Activated CD4-positive, alpha-beta T cell treated with anti-CD3 and anti-CD28 coated beads, Interleukin-2, amount 10 ng/mL, durations not matched to agents 7 days and 5 days (primary cell): ENCODE data around the gene LFNG. TPM values are rescaled to one million over a fixed set of nuclear protein-coding genes. Genes with fewer than 3 reads are reported as not detected.

Source experiments
- CTCF ChIA-PET: fragments of 350-600 bp; sonication (Branson Sonifier 250); formaldehyde crosslinking; loops from one replicate; lab custom pipeline; 2021; ENCODE audit warnings: antibody characterized with exemption; lab: Charles Lee
- POLR2A ChIA-PET: fragments of 350-600 bp; sonication (Branson Sonifier 250); formaldehyde crosslinking; loops from one replicate; lab custom pipeline; 2021; ENCODE audit warnings: antibody characterized with exemption; lab: Charles Lee
- DNase-seq: peaks from one replicate; pipeline ENCODE4 v3.0.0-alpha.2; 2020
- H3K27ac Mint-ChIP-seq: one replicate; pipeline ENCODE4 v1.8.0; 2021; ENCODE audit warnings: mild to moderate bottlenecking, moderate library complexity, mixed read lengths
- H3K27me3 Mint-ChIP-seq: one replicate; pipeline ENCODE4 v1.8.0; 2021; ENCODE audit warnings: mixed read lengths
- H3K36me3 Mint-ChIP-seq: one replicate; pipeline ENCODE4 v1.8.0; 2021; ENCODE audit warnings: low read depth, mixed read lengths
- H3K4me1 Mint-ChIP-seq: one replicate; pipeline ENCODE4 v1.8.0; 2021; ENCODE audit warnings: mixed read lengths
- H3K4me3 Mint-ChIP-seq: one replicate; pipeline ENCODE4 v1.8.0; 2021; ENCODE audit warnings: mild to moderate bottlenecking, moderate library complexity, mixed read lengths
- H3K9me3 Mint-ChIP-seq: one replicate; pipeline ENCODE4 v1.8.0; 2021; ENCODE audit warnings: mixed read lengths
- total RNA-seq, 2 experiments: library from RNA; stranded (reverse); gene quantifications; one replicate each; pipeline ENCODE4 v1.2.3, GENCODE V29; 2021

LFNG gene
- total RNA-seq, 2 experiments from 2014 or later = 93.3 to 109 TPM

DNA sequence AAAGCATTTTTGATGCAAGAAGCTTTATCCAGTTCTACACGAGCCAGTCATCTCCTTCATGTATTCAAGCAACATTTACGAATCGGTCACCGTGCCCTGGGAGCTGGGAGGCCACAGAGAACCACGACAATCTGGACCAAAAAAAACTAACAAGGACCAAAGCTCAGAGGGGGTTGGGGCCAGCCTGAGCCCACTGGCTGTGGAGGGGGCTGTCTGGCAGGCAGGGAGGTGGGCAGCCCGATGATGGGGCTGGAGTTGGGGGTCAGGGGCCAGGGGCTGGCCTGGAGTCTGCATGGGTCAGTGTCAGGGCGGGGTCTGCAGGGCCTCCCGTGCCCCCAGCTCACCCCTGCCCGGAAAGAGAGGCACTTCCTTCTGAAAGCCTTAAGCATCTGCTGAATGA is 30.9 kb upstream of the LFNG start:
- ChIA-PET POLR2A (interaction anchor here (0.7 kb wide), 1 partner anchor 124 kb away, joined by 3 read pairs; no protein-coding TSS in a partner anchor), CTCF (interaction anchor here (1.0 to 2.0 kb wide), 3 partner anchors 10 to 20 kb away, joined by 4 read pairs; no protein-coding TSS in a partner anchor)
- Mint-ChIP-seq H3K4me3 (no peak overlapping the region), H3K27me3 (peaks cover 2% of the 10 kb centered on the region), H3K27ac (no peak overlapping the region), H3K36me3 (no peaks in the 10 kb centered on the region), H3K4me1 (no peaks in the 10 kb centered on the region), H3K9me3 (no peaks in the 10 kb centered on the region)
- no peak for DNase-seq

DNA sequence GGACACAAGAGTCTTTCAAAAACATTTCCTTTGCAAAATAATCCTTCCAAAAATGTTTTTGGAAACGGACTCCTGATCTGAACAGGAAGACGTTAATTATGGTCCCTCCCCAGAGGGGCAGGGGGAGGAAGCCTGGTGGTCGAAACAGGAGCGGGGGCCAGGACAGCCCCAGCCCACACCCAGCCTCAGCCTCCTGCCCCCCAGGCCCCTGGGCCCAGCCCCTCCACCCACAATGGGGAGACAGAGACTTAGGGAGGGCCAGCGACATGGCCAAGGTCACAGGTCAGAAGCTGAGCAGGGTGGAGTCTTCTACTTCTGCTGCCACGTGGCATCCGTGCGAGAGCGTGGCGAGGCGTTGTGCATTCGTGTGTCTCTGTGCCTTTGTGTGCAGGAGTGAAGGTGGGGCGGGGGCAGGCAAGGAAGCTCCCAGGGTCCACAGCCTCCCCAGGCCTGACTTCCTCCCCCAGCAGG is 29.4 kb upstream of the LFNG start:
- ChIA-PET POLR2A (no interaction called here), CTCF (no interaction called here)
- Mint-ChIP-seq H3K36me3 (no peaks in the 10 kb centered on the region), H3K27me3 (no peaks in the 10 kb centered on the region), H3K4me1 (no peaks in the 10 kb centered on the region), H3K4me3 (no peak overlapping the region), H3K27ac (no peak overlapping the region), H3K9me3 (no peaks in the 10 kb centered on the region)
- no peak for DNase-seq

DNA sequence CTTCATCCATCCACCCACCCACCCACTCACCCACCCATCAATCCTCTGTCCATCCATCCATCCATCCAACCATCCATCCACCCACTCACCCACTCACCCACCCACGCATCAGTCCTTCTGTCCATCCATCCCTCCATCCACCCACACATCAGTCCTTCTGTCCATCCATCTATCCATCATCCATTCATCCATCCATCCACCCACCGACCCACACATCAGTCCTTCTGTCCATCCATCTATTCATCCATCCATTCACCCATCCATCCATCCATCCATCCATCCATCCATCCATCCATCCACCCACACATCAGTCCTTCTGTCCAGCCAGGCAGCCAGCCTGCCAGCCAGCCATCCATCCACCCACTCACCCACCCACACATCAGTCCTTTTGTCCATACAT is 27.5 kb upstream of the LFNG start:
- CTCF ChIA-PET = interaction anchor here (1.1 kb wide), 1 partner anchor 12 kb away, joined by 3 read pairs; no protein-coding TSS in a partner anchor
- peaks cover 1% of the 10 kb centered on the region for H3K27me3 Mint-ChIP-seq
- no peak overlapping the region for H3K4me3 Mint-ChIP-seq
- H3K9me3 Mint-ChIP-seq = no peaks in the 10 kb centered on the region
- no peaks in the 10 kb centered on the region for H3K4me1 Mint-ChIP-seq
- no peak for DNase-seq
- no peaks in the 10 kb centered on the region for H3K36me3 Mint-ChIP-seq
- POLR2A ChIA-PET = no interaction called here
- H3K27ac Mint-ChIP-seq = no peak overlapping the region

DNA sequence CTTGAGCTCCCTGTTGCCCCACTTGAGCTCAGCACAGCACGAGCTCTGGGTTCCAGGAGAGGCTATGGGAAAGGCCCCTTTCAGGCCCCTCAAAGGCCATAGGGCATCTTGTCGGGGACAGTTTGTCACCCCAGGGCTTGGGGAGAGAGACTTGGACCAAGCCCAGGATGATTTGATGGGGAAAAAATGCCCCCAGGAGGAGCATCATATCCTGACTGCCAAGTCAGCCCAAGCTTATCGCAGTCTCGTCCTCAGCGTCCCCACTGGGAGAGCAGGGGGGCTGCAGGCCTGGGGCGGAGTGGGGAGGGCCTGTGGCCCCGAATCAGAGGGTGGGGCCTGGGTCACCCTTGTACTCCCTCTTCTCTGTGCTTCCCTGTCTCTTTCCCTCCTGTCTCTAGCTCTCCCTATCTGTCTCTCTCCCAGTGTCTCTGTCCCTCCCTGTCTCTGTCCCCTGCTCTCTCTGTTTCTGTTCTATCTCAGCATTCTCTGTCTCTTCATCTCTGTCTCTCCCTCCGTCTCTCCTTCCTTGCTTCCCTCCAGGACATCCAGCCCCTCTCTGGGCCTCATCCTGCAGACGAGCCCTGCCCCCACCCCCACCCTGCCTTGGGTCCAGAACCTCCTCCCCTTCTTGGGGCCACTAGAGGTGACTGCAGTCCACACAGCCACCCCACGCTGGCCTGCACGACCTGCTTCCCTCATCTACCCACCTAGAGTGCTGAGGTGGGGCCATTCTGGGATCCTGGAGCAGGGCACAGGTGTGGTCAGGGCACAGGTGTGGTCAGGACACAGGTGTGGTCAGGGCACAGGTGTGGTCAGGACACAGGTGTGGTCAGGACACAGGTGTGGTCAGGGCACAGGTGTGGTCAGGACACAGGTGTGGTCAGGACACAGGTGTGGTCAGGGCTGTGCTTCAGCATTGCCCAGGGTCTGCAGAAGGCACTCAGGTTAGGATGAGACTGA is 26.1 kb upstream of the LFNG start:
- Mint-ChIP-seq H3K27me3 (peaks cover 7% of the 10 kb centered on the region), H3K9me3 (no peaks in the 10 kb centered on the region), H3K36me3 (no peaks in the 10 kb centered on the region), H3K4me1 (no peaks in the 10 kb centered on the region), H3K27ac (no peak overlapping the region), H3K4me3 (no peak overlapping the region)
- DNase-seq = no peak
- POLR2A ChIA-PET = interaction anchor here (0.6 kb wide), 1 partner anchor 138 kb away, joined by 4 read pairs; the partner anchor contains the start of gene TTYH3
- CTCF ChIA-PET = interaction anchor here (0.8 to 1.1 kb wide), 3 partner anchors 10 to 23 kb away, joined by 3 read pairs; no protein-coding TSS in a partner anchor

DNA sequence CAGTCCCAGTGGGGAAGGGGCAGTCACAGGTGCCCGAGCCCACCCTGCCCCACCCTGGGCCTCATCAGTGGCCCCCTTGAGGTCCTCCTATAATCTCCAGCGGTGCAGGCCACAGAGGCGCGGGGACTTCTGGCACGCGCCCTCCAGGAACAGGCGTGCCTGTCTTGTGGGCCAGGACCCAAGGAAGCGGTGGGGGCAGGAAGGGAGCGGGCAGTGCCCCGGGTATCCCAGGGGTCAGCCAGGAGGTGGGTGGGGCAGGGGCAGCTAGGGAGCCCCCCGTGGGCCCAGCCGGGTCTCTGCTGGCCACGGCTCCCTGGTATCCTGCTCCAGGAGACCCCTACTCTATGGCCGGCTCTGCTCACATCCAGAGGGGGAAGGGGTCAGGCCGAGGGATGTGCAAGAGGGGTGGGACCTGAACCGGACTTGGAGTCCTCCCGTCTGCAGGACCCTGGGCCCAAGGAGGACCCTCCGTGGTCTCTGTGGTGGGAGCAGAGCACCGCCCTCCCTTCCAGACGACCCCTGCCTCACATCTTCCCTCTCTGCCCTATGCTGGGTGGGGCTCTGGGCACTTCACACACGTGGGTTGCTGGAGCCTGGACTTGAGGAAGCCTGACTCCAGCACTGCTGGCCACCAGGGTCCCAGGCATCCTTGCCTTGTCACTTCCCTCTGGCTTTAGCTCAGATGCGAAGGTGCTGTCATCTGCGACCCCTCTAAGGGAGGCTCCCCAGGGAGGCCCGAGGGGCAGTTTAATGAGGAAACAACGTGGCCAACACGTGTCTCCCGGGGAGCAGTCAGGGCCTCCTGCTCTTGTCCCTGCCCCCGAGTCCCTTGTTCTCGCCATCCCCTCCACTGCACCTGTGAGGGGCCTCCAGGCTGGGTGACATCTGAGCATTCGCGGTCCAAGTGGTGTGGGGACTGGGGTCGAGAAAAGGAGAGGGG is 25.1 kb upstream of the LFNG start:
- no peak for DNase-seq
- no peaks in the 10 kb centered on the region for H3K4me1 Mint-ChIP-seq
- no peaks in the 10 kb centered on the region for H3K9me3 Mint-ChIP-seq
- no peaks in the 10 kb centered on the region for H3K36me3 Mint-ChIP-seq
- H3K27me3 Mint-ChIP-seq = peaks cover 7% of the 10 kb centered on the region
- H3K27ac Mint-ChIP-seq = no peak overlapping the region
- POLR2A ChIA-PET = no interaction called here
- CTCF ChIA-PET = no interaction called here
- H3K4me3 Mint-ChIP-seq = no peak overlapping the region

DNA sequence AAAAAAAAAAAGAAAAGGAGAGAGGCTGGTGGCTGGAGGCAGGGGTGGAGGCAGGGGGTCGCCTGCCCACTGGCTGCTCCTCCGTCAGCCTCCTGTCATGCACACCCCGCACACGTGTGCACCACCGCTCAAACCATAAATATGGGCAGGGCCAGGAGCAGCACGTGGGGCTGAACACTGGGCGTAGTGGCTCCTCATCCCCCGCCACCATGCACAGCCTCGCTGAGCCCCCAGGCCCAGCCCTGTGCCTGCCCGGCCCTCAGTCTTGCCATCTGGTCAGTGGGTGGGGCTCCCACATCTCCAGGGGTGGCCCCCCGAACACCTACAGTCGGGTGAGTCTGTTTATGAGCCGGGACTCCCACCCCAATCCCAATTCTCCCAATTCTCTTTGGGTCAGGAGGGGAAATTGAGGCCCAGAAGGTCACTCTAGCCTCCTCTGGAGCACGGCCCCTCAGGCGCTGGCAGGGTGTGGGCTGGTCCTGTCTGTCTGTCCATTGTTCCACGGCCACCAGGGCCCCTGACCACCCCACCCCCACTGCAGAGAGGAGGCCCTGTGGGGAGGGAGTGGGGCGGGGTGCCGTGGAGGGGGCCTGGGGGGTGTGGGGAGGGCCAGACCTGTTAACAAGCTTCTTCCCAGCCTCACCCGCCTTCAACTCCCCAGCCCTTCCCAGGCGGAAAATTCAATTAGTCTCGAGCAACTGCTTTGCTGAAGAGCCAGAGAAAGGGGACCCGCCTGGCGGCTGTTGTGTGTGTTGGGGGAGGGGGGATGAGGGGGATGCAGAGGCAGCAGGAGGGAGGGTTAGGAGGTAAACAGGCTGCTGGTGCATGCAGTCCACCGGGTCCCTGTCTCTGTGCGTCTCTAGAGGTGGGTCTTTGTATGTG is 23.9 kb upstream of the LFNG start:
- Mint-ChIP-seq H3K4me1 (no peaks in the 10 kb centered on the region), H3K9me3 (no peaks in the 10 kb centered on the region), H3K27ac (no peak overlapping the region), H3K4me3 (no peak overlapping the region), H3K36me3 (no peaks in the 10 kb centered on the region), H3K27me3 (peaks cover 9% of the 10 kb centered on the region)
- ChIA-PET POLR2A (no interaction called here), CTCF (interaction anchor here (0.6 to 1.6 kb wide), 2 partner anchors 16 to 27 kb away, joined by 3 to 4 read pairs; no protein-coding TSS in a partner anchor)
- no peak for DNase-seq

DNA sequence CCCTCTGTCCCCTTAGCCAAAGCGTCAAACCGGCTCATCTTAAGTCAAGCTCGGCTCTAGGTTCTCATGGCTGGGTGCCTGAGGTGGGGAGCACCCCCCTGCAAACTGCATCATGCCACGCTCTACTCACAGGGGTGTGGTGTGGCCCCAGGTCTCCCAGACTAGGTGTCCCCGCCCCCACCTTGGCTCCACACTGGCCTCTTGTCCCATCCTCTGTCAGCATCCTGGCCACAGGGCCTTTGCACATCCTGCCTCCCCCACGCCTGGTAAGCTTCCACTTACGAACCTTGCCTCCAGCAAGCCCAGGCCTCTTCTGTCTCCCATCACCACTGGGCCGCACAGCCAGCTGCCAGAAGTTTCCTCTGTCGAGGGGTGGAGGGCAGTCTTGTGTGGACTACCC is 23.2 kb upstream of the LFNG start:
- H3K36me3 Mint-ChIP-seq = no peaks in the 10 kb centered on the region
- H3K27me3 Mint-ChIP-seq = peaks cover 9% of the 10 kb centered on the region
- H3K27ac Mint-ChIP-seq = no peak overlapping the region
- H3K4me3 Mint-ChIP-seq = no peak overlapping the region
- no peak for DNase-seq
- ChIA-PET CTCF (interaction anchor here (0.6 to 1.6 kb wide), 3 partner anchors 17 to 28 kb away, joined by 3 to 4 read pairs (median 3); no protein-coding TSS in a partner anchor), POLR2A (no interaction called here)
- H3K4me1 Mint-ChIP-seq = no peaks in the 10 kb centered on the region
- no peaks in the 10 kb centered on the region for H3K9me3 Mint-ChIP-seq

DNA sequence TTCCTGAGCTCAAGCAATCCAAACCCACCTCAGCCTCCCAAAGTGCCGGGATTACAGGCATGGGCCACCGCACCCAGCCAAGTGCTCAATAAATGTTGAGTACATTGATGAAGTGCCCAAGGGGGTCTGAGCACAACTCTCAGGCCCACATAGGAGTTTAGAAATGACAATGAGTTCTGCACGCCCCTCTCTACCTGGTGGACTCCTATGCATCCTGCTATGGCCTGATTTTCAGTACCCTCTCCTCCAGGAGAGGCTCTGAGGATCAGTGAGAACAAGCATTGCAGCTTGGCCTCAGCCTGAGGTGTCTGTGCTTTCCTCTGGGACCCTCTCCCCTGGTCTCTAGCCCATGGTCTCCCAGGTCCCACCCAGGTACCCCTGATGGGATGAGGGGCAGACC is 22.5 kb upstream of the LFNG start:
- ChIA-PET POLR2A (no interaction called here), CTCF (interaction anchor here (1.5 to 1.6 kb wide), 2 partner anchors 18 to 28 kb away, joined by 3 to 4 read pairs; no protein-coding TSS in a partner anchor)

DNA sequence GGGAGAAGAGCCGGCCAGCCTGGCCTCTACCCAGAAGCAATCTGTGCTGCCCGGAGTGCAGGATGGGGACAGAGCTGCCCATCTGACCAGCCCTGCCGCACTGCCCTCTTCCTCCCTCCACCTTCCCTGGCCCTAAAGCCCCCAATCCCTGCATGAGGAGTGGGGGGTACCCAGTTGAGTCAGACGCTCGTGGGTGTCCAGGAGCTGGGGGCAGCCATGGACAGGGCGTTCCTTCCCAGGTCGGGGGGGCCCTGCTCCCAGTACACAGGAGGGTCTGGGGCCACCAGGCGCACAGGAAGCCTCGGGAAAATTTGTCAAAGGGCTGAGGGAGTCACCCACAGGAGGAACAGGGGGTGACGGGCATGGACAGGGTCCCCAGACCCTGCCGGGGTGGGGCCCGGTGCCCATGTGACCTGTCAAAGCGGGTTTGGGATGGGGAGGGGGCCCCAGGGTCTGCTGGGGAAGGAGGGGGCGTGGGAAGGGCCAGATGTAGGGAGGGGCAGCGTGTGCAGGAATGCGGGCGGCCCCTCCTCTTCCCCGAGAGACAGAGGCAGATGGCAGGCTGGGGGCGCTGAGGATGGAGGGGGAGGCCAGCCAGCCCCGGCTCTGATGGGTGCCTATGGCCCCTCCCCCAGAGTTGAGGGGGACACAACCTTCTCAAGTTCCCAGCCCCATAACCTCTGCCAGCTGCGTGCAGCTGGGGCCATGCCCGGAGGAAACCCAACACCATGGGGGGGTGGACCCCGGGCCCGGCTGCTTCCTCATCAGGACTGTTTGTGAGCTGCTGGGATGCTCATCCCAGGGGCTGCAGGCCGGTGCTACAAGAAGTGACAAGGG is 21.9 kb upstream of the LFNG start:
- Mint-ChIP-seq H3K9me3 (no peaks in the 10 kb centered on the region), H3K36me3 (no peaks in the 10 kb centered on the region), H3K4me1 (no peaks in the 10 kb centered on the region), H3K4me3 (no peak overlapping the region), H3K27ac (no peak overlapping the region), H3K27me3 (peaks cover 9% of the 10 kb centered on the region)
- POLR2A ChIA-PET = no interaction called here
- CTCF ChIA-PET = interaction anchor here (0.8 to 1.8 kb wide), 5 partner anchors 9 to 29 kb away, joined by 3 to 6 read pairs (median 4); no protein-coding TSS in a partner anchor
- DNase-seq = no peak

More for the DNA sequence above, 22.5 kb upstream of the LFNG start:
- Mint-ChIP-seq H3K9me3 (no peaks in the 10 kb centered on the region), H3K4me3 (no peak overlapping the region), H3K4me1 (no peaks in the 10 kb centered on the region), H3K27me3 (peaks cover 9% of the 10 kb centered on the region), H3K36me3 (no peaks in the 10 kb centered on the region), H3K27ac (peak overlapping the region; percentile 2)
- DNase-seq = no peak

DNA sequence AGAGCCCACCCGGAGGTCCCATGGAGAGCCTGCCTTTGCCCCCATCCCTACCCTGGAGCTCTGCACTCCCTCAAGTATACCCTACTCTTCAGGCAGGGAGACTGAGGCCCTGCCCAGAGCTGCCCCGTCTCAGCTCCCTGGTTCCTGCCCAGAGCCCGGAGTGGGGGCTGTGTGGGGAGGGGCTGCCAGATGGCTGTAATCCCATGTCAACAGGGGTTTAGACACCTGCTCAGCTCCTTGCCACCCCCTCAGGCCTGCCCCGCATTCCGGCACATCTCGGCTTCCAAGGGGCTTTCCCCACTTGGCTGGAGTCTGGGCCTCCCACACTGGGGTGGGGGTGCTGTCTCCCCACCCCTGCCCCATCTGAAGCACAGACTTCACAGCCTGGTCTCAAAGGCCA is 20.9 kb upstream of the LFNG start:
- no peak for DNase-seq
- H3K36me3 Mint-ChIP-seq = no peaks in the 10 kb centered on the region
- ChIA-PET CTCF (interaction anchor here (0.5 to 1.8 kb wide), 4 partner anchors 10 to 254 kb away, joined by 3 to 6 read pairs (median 4); no protein-coding TSS in a partner anchor), POLR2A (no interaction called here)
- no peaks in the 10 kb centered on the region for H3K4me1 Mint-ChIP-seq
- H3K9me3 Mint-ChIP-seq = no peaks in the 10 kb centered on the region
- H3K27me3 Mint-ChIP-seq = peaks cover 9% of the 10 kb centered on the region
- no peak overlapping the region for H3K4me3 Mint-ChIP-seq
- H3K27ac Mint-ChIP-seq = no peak overlapping the region

DNA sequence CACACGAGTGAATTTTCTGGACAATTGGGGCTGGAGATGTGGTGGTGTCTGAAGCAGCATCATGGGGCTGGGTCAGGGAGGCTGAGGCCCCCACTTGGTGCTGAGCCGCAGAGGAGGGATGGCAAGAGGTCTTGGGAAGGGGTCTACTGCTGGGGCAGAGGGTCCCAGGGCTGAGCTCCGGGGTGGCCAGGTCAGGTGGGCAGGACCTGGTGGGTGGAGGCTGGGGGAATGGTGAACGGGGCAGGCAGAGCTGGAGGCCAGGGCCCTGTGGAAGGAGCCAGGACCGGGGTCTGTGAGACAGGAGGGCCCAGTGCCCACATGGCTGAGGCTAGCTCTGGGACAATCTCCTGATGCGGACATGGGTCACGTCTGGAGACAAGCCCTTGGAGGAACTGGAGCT is 20.4 kb upstream of the LFNG start:
- CTCF ChIA-PET = interaction anchor here (1.1 to 1.8 kb wide), 3 partner anchors 11 to 30 kb away, joined by 3 to 6 read pairs (median 4); no protein-coding TSS in a partner anchor
- H3K27ac Mint-ChIP-seq = no peak overlapping the region
- H3K4me1 Mint-ChIP-seq = no peaks in the 10 kb centered on the region
- POLR2A ChIA-PET = no interaction called here
- no peaks in the 10 kb centered on the region for H3K36me3 Mint-ChIP-seq
- H3K27me3 Mint-ChIP-seq = peaks cover 9% of the 10 kb centered on the region
- H3K4me3 Mint-ChIP-seq = no peak overlapping the region
- H3K9me3 Mint-ChIP-seq = no peaks in the 10 kb centered on the region
- no peak for DNase-seq
